ENCODE results near the gene MPDZ.

The MPDZ gene

DNA sequence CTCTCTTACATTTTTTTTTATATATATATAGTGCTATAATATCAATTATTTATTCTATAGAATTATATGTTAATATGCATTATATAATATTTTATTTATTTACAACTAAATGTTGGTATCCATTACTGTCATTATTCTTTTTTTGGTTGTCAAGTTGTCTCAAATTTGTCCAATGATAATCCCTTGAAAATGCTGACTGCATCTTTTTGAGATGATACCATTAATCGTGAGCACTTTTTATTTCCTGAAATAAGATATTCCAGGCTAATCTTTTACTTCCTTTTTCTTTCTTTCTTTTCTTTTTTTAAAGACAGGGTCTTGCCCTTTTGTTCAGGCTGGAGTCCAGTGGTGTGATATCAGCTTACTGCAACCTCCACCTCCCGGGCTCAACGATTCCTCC, 12.7 kb upstream of the MPDZ start:
- H3K9ac ChIP-seq (ENCODE audit: low read length): no peak overlapping the region
- no peak overlapping the region for H2AFZ ChIP-seq (ENCODE audit: low read depth, low read length, severe bottlenecking)
- no peaks in the 10 kb centered on the region for H3K27me3 ChIP-seq (ENCODE audit: low read length)
- no peaks in the 10 kb centered on the region for H3K79me2 ChIP-seq (ENCODE audit: insufficient read depth, low read length)
- H3K4me2 ChIP-seq (ENCODE audit: low read depth, low read length, poor library complexity, severe bottlenecking): no peak overlapping the region
- no peaks in the 10 kb centered on the region for H4K20me1 ChIP-seq (ENCODE audit: low read depth, low read length)
- H3K27ac ChIP-seq (ENCODE audit: low read depth, low read length): no peak overlapping the region
- TF ChIP-seq, protein P1, sequence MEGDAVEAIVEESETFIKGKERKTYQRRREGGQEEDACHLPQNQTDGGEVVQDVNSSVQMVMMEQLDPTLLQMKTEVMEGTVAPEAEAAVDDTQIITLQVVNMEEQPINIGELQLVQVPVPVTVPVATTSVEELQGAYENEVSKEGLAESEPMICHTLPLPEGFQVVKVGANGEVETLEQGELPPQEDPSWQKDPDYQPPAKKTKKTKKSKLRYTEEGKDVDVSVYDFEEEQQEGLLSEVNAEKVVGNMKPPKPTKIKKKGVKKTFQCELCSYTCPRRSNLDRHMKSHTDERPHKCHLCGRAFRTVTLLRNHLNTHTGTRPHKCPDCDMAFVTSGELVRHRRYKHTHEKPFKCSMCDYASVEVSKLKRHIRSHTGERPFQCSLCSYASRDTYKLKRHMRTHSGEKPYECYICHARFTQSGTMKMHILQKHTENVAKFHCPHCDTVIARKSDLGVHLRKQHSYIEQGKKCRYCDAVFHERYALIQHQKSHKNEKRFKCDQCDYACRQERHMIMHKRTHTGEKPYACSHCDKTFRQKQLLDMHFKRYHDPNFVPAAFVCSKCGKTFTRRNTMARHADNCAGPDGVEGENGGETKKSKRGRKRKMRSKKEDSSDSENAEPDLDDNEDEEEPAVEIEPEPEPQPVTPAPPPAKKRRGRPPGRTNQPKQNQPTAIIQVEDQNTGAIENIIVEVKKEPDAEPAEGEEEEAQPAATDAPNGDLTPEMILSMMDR (IDR thresholded peaks at IDR 0.05; ENCODE audit: insufficient read depth, low read length, poor library complexity, severe bottlenecking): no peak
- TF ChIP-seq EZH2phosphoT487 (conservative IDR thresholded peaks at IDR 0.05; ENCODE audit: low read length): no peak
- H3K4me3 ChIP-seq (ENCODE audit: insufficient read depth, low read length, poor library complexity, severe bottlenecking): no peak overlapping the region
- H3K9me2 ChIP-seq (replicated peaks; ENCODE audit: insufficient read depth, low read length): no peaks in the 10 kb centered on the region; the same call in 1 of the 2 replicates
- peaks cover 4% of the 10 kb centered on the region; the same call in 1 of the 2 replicates for H3K9me3 ChIP-seq (ENCODE audit: insufficient read depth, low read length)
- H3K36me3 ChIP-seq (ENCODE audit: low read length): no peaks in the 10 kb centered on the region
- no peaks in the 10 kb centered on the region for H3F3A ChIP-seq (ENCODE audit: insufficient read depth)

DNA sequence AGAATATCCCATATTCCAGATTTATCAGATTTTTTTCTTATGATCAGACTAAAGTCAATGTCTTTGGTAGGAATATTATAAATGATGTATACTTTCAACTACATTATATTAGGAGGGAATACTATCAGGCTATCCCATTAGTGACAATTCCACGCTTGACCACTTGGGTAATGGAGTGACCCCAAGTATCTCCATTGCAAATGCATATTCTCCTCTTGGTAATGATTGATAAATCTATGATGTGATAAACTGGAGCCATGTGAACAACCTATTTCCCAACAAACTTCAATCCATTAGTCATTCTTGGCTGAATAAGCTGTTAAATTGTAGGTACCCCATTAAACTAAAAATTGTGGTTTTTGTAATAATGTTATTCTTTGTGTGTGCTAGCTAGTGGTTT, 12.2 kb upstream of the MPDZ start:
- H3K4me3 ChIP-seq (ENCODE audit: insufficient read depth, low read length, poor library complexity, severe bottlenecking): no peak overlapping the region
- no peaks in the 10 kb centered on the region for H4K20me1 ChIP-seq (ENCODE audit: low read depth, low read length)
- no peak overlapping the region for H3K9ac ChIP-seq (ENCODE audit: low read length)
- no peaks in the 10 kb centered on the region for H3K36me3 ChIP-seq (ENCODE audit: low read length)
- H3K9me2 ChIP-seq (replicated peaks; ENCODE audit: insufficient read depth, low read length): no peaks in the 10 kb centered on the region; the same call in 1 of the 2 replicates
- H3F3A ChIP-seq (ENCODE audit: insufficient read depth): no peaks in the 10 kb centered on the region
- H2AFZ ChIP-seq (ENCODE audit: low read depth, low read length, severe bottlenecking): no peak overlapping the region
- TF ChIP-seq, protein P1 (IDR thresholded peaks at IDR 0.05; ENCODE audit: insufficient read depth, low read length, poor library complexity, severe bottlenecking): no peak
- TF ChIP-seq EZH2phosphoT487 (conservative IDR thresholded peaks at IDR 0.05; ENCODE audit: low read length): no peak
- no peaks in the 10 kb centered on the region for H3K9me3 ChIP-seq (ENCODE audit: insufficient read depth, low read length)
- no peak overlapping the region for H3K27ac ChIP-seq (ENCODE audit: low read depth, low read length)
- no peak overlapping the region for H3K4me2 ChIP-seq (ENCODE audit: low read depth, low read length, poor library complexity, severe bottlenecking)
- no peaks in the 10 kb centered on the region for H3K79me2 ChIP-seq (ENCODE audit: insufficient read depth, low read length)
- H3K27me3 ChIP-seq (ENCODE audit: low read length): no peaks in the 10 kb centered on the region

DNA sequence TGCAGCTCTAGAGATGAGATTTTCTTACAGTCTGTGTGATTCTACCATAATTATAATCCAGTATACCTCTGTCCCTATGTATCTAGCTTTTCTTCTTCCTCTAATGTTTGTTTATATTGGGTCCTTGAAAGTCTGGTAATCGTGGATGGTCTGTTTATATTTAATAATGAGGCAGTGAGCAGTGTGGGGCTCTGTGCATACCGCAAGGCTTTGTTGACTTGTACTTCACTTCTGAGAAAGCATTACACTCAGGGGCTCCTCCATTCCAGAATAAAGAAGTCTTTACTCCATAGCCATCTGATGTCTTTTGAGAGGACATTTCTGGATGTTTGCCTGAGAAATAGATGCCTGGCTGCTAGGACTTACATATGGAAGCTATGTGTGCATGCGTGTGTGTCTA, 4.5 kb upstream of the MPDZ start:
- Histone ChIP-seq H3K79me2 (ENCODE audit: insufficient read depth, low read length) (no peaks in the 10 kb centered on the region), H3K27me3 (ENCODE audit: low read length) (no peaks in the 10 kb centered on the region), H3K27ac (ENCODE audit: low read depth, low read length) (no peak overlapping the region), H3K9me3 (ENCODE audit: insufficient read depth, low read length) (no peaks in the 10 kb centered on the region), H3K9ac (ENCODE audit: low read length) (no peak overlapping the region), H2AFZ (ENCODE audit: low read depth, low read length, severe bottlenecking) (no peak overlapping the region), H4K20me1 (ENCODE audit: low read depth, low read length) (no peaks in the 10 kb centered on the region), H3F3A (ENCODE audit: insufficient read depth) (no peaks in the 10 kb centered on the region), H3K4me3 (ENCODE audit: insufficient read depth, low read length, poor library complexity, severe bottlenecking) (no peak overlapping the region), H3K9me2 (replicated peaks; ENCODE audit: insufficient read depth, low read length) (no peaks in the 10 kb centered on the region), H3K4me2 (ENCODE audit: low read depth, low read length, poor library complexity, severe bottlenecking) (no peak overlapping the region), H3K36me3 (ENCODE audit: low read length) (no peaks in the 10 kb centered on the region)
- TF ChIP-seq, protein P1 (IDR thresholded peaks at IDR 0.05; ENCODE audit: insufficient read depth, low read length, poor library complexity, severe bottlenecking): no peak
- TF ChIP-seq EZH2phosphoT487 (conservative IDR thresholded peaks at IDR 0.05; ENCODE audit: low read length): no peak

All from SU-DHL-6 (cell line).